OCI-LY7 (cell line): ENCODE measurements around the gene CCT6A.
"Not testable (repeated sequence)": the region's sequence is repeated elsewhere in the genome, so short reads cannot be mapped to it uniquely, and the experiment has no call there.

ENCODE experiments used
- CTCF ChIP-seq: fragments of 200-600 bp; sonication (generic); conservative IDR thresholded peaks from 2 replicates; pipeline ENCODE4 v1.5.1; 2014; ENCODE audit warnings: mild to moderate bottlenecking, antibody characterized with exemption, low read length, moderate library complexity, mixed read lengths
- EZH2phosphoT487 ChIP-seq: fragments of 200-600 bp; sonication (generic); IDR thresholded peaks from 2 replicates; pipeline ENCODE4 v1.6.1; 2018; ENCODE audit warnings: low read depth, borderline replicate concordance, mild to moderate bottlenecking, mixed run types, antibody characterized with exemption, low read length, moderate library complexity, mixed read lengths

- not testable (repeated sequence) for TF ChIP-seq CTCF, EZH2phosphoT487
Measured at GRCh38 chr7:56066376-56066775, 14.8 kb downstream of the CCT6A start.
